Common myeloid progenitor, CD34-positive (primary cell): ENCODE data around the gene SSUH2.

Source experiments
- CTCF ChIA-PET: fragments of 350-600 bp; sonication (Branson Sonifier 250); formaldehyde crosslinking; loops from one replicate; lab custom pipeline; 2021; ENCODE audit warnings: antibody characterized with exemption; lab: Charles Lee
- POLR2A ChIA-PET: fragments of 350-600 bp; sonication (Branson Sonifier 250); formaldehyde crosslinking; loops from one replicate; lab custom pipeline; 2021; ENCODE audit warnings: antibody characterized with exemption; lab: Charles Lee
- DNase-seq, 3 donors: peaks; one replicate each; pipeline versions ENCODE4 v3.0.0 to v3.0.0-alpha.2; 2013
- H3K27ac ChIP-seq, 2 experiments: 1 replicate in 1 of 2; 2 replicates in 1 of 2; pipeline ENCODE4 v1.7.0; 2013; ENCODE audit warnings: inconsistent platforms in 2 of 2, low read length in 2 of 2, mild to moderate bottlenecking in 2 of 2, low read depth in 1 of 2, moderate library complexity in 1 of 2; ENCODE audit not compliant: severe bottlenecking in 2 of 2, insufficient read depth in 1 of 2, poor library complexity in 1 of 2
- H3K27me3 ChIP-seq, 5 experiments: replicated peaks in 2 of 5; 1 replicate in 3 of 5; 2 replicates in 2 of 5; pipeline versions ENCODE4 v1.6.1 to v1.7.0; 2013; ENCODE audit warnings: low read length in 4 of 5, mild to moderate bottlenecking in 2 of 5, moderate library complexity in 2 of 5, inconsistent platforms in 1 of 5; ENCODE audit not compliant: insufficient read depth in 5 of 5, control insufficient read depth in 4 of 5
- H3K36me3 ChIP-seq, 4 experiments: 1 replicate in 2 of 4; 2 replicates in 2 of 4; pipeline versions ENCODE4 v1.6.1 to v1.7.0; 2013; ENCODE audit warnings: low read length in 3 of 4, control low read depth in 1 of 4, mild to moderate bottlenecking in 1 of 4; ENCODE audit not compliant: control insufficient read depth in 4 of 4, insufficient read depth in 4 of 4
- H3K4me1 ChIP-seq, 4 experiments: 1 replicate in 3 of 4; 2 replicates in 1 of 4; pipeline versions ENCODE4 v1.6.1 to v1.7.1; 2013; ENCODE audit warnings: low read length in 3 of 4, mild to moderate bottlenecking in 3 of 4, control low read depth in 1 of 4, inconsistent platforms in 1 of 4, moderate library complexity in 1 of 4; ENCODE audit not compliant: control insufficient read depth in 4 of 4, insufficient read depth in 4 of 4; ENCODE audit errors: control extremely low read depth in 1 of 4
- H3K4me3 ChIP-seq, 7 experiments: 1 replicate in 4 of 7; 2 replicates in 3 of 7; pipeline versions ENCODE4 v1.5.1 to v1.7.0; 2013; ENCODE audit warnings: mild to moderate bottlenecking in 7 of 7, low read length in 6 of 7, moderate library complexity in 6 of 7, inconsistent platforms in 2 of 7, low read depth in 2 of 7, control low read depth in 1 of 7; ENCODE audit not compliant: insufficient read depth in 4 of 7, control insufficient read depth in 1 of 7; ENCODE audit errors: extremely low read depth in 1 of 7
- H3K9me3 ChIP-seq, 5 experiments: 1 replicate in 4 of 5; 2 replicates in 1 of 5; pipeline versions ENCODE4 v1.6.1 to v1.7.1; 2013; ENCODE audit warnings: low read length in 4 of 5, mild to moderate bottlenecking in 2 of 5, inconsistent platforms in 1 of 5, low read depth in 1 of 5, moderate library complexity in 1 of 5; ENCODE audit not compliant: control insufficient read depth in 4 of 5, insufficient read depth in 2 of 5; ENCODE audit errors: control extremely low read depth in 1 of 5
- WGBS: methylation state at CpG from one replicate; pipeline ENCODE4 v1.1.5; 2013; ENCODE audit not compliant: insufficient coverage; 5-methylcytosine and 5-hydroxymethylcytosine counted together

Gene SSUH2

GRCh38 chr3:8647137-8647985 is 2.8 kb upstream of the SSUH2 start:
- ChIA-PET POLR2A (no interaction called here), CTCF (interaction anchor here (1.2 kb wide), 1 partner anchor 142 kb away, joined by 3 read pairs; no protein-coding TSS in a partner anchor)
- Histone ChIP-seq H3K9me3 (no peaks in the 10 kb centered on the region), H3K4me3 (no peak overlapping the region), H3K36me3 (no peaks in the 10 kb centered on the region), H3K4me1 (peaks cover 0 to 3% (median 2%) of the 10 kb centered on the region in 4 experiments), H3K27ac (no peak overlapping the region), H3K27me3 (peaks cover 0 to 3% (median 2%) of the 10 kb centered on the region in 5 experiments)
- WGBS = 95% methylated on average over 11 of the region's 12 CpGs
- DNase-seq = no peak

GRCh38 chr3:8646313-8646938 is 1.8 kb upstream of the SSUH2 start:
- H3K4me3 ChIP-seq = no peak overlapping the region
- peaks cover 0 to 3% (median 2%) of the 10 kb centered on the region in 5 experiments for H3K27me3 ChIP-seq
- POLR2A ChIA-PET = no interaction called here
- no peaks in the 10 kb centered on the region for H3K36me3 ChIP-seq
- no peak for DNase-seq
- peaks cover 0 to 3% (median 2%) of the 10 kb centered on the region in 4 experiments for H3K4me1 ChIP-seq
- CTCF ChIA-PET = interaction anchor here (0.8 kb wide), 1 partner anchor 17 kb away, joined by 3 read pairs; no protein-coding TSS in a partner anchor
- H3K9me3 ChIP-seq = no peaks in the 10 kb centered on the region
- H3K27ac ChIP-seq = no peak overlapping the region
- 98% methylated on average over 8 of the region's 14 CpGs for WGBS

DNA sequence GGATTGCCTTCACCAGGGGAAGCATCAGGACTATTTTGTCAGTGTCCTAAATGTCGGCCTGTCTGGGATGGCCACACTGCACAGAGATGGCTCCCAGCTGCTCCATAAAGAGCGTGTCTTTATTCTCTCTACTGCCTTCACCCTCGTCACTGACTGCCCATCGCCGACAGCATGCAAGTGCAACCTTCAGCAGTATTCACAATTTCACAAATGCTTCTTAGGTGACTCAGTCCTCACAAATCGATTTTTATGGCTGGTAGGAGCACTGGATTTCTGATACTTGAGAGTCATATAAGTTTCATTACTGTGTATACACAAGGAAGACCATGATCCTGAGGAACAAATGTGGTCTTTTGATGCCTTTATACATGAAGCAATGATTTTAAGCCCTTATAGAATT is 1.1 kb upstream of the SSUH2 start:
- WGBS = 98% methylated on average over 3 of the region's 6 CpGs
- Histone ChIP-seq H3K9me3 (no peaks in the 10 kb centered on the region), H3K27ac (no peak overlapping the region), H3K27me3 (peaks cover 0 to 3% (median 2%) of the 10 kb centered on the region in 5 experiments), H3K4me3 (no peak overlapping the region), H3K4me1 (peaks cover 0 to 3% (median 2%) of the 10 kb centered on the region in 4 experiments), H3K36me3 (no peaks in the 10 kb centered on the region)
- ChIA-PET CTCF (no interaction called here), POLR2A (no interaction called here)
- DNase-seq = no peak

DNA sequence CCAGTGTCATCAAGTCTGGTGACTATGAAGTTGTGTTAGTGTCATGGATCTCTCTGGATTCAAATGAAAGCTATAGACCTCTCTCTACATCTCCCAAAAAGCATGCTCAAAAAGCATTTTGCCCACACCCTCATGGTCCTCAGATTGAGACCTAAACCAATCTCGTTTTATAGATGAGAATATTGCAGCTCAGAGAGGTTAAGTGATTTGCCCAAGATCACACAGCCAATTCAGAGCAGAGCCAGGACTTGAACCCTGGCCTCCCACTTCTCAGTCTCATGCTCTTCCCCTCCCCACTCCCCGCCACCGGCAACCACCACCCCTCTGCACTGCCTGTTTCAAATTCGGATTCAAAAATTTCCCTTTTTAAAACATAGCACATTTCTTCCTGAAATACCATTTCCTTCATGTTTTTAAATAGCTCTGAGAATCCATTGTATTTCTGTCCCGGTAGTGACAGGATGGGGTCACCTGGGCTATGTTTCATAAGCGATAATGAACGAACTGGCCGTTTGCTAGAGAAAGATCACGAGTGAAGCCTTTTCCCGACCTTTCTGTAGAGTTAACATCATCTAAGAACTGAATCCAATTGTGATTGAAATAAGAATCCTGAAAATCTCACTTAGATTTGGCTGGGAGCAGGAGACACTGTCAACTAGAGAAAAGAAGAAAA is 769 bp downstream of the SSUH2 start:
- no peaks in the 10 kb centered on the region for H3K9me3 ChIP-seq
- ChIA-PET CTCF (interaction anchor here (0.9 kb wide), 1 partner anchor 12 kb away, joined by 4 read pairs; no protein-coding TSS in a partner anchor), POLR2A (no interaction called here)
- no peak overlapping the region for H3K4me3 ChIP-seq
- no peak for DNase-seq
- WGBS = 31% methylated on average over 9 of the region's 10 CpGs
- peaks cover 0 to 3% (median 2%) of the 10 kb centered on the region in 5 experiments for H3K27me3 ChIP-seq
- H3K27ac ChIP-seq = no peak overlapping the region
- H3K4me1 ChIP-seq = peaks cover 0 to 3% (median 2%) of the 10 kb centered on the region in 4 experiments
- H3K36me3 ChIP-seq = no peaks in the 10 kb centered on the region

DNA sequence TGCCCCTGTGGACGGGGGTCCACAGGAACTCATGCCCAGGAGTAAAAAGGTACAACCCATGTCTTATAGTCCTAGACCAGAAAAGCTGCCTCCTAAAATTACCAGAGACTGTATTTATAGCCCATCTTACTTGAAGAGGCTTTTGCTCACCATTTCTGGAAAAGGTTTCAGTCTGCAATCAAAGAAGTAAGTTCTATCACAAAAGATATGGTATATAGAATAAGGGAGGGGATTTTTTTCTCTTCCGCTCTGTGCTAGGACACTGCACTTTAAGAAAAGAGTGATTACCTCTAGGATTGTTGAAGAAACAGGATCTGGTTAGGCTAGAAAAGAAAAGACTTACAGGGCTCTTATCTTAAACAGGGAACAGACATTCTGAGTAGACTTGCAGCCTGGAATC is 2.6 kb downstream of the SSUH2 start:
- H3K36me3 ChIP-seq = no peaks in the 10 kb centered on the region
- peaks cover 0 to 3% (median 2%) of the 10 kb centered on the region in 4 experiments for H3K4me1 ChIP-seq
- peaks cover 0 to 3% (median 2%) of the 10 kb centered on the region in 5 experiments for H3K27me3 ChIP-seq
- POLR2A ChIA-PET = no interaction called here
- no peak overlapping the region for H3K4me3 ChIP-seq
- DNase-seq = no peak
- no peaks in the 10 kb centered on the region for H3K9me3 ChIP-seq
- H3K27ac ChIP-seq = no peak overlapping the region
- 95% methylated on average over 2 of the region's 2 CpGs for WGBS
- CTCF ChIA-PET = no interaction called here

DNA sequence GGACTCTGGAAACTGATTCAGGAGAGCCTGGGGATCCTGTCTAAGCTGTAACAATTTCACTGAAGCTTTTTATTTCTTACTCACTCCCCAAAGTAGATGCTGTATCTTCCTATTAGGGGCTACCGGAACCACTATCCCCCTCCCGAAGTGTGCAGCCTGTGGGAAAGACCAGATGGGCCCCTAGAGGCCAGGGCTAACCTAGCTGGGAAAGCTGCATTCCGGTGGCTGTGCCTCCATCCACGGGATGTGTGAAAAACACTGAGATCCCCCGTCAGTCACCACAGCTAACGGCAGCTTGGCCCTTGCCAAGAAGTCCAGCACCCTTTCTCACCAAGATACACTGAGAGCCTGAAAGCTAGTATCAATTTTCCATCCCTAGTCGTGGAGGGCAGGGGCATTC is 3.1 kb downstream of the SSUH2 start:
- ChIA-PET CTCF (no interaction called here), POLR2A (no interaction called here)
- no peak for DNase-seq
- Histone ChIP-seq H3K27ac (no peak overlapping the region), H3K27me3 (peaks cover 0 to 3% (median 2%) of the 10 kb centered on the region in 5 experiments), H3K9me3 (peaks cover 0 to 3% (median 0%) of the 10 kb centered on the region in 5 experiments), H3K36me3 (no peaks in the 10 kb centered on the region), H3K4me1 (peaks cover 0 to 3% (median 2%) of the 10 kb centered on the region in 4 experiments), H3K4me3 (no peak overlapping the region)
- WGBS = 94% methylated on average over 7 of the region's 7 CpGs
